PC-3 (cell line): ENCODE results near the gene RNH1. TPM values are rescaled to one million over a fixed set of nuclear protein-coding genes. Genes with fewer than 3 reads are reported as not detected.

Experiments used
- ATAC-seq: fragments of 200-7000 bp; cut with Tn5 transposase; 2 replicates; pipeline ENCODE4 v1.9.1; 2020; ENCODE audit warnings: mild to moderate bottlenecking, moderate library complexity
- BruUV-seq: library from RNA; stranded (reverse); fragments of 400-500 nt; replicated peaks from 2 replicates; lab custom pipeline; 2021; lab: Mats Ljungman, UMichigan
- CTCF ChIA-PET: fragments of 300-600 bp; sonication (Branson Sonifier 250); formaldehyde crosslinking; loops from one replicate; lab custom pipeline; 2022; ENCODE audit warnings: antibody characterized with exemption; lab: Charles Lee
- POLR2A ChIA-PET: fragments of 300-600 bp; sonication (Branson Sonifier 250); formaldehyde crosslinking; loops from one replicate; lab custom pipeline; 2022; ENCODE audit warnings: antibody characterized with exemption; ENCODE audit not compliant: unreplicated experiment; lab: Charles Lee
- DNase-seq: peaks from one replicate; pipeline ENCODE4 v3.0.0-alpha.2; 2015
- H2AFZ ChIP-seq: fragments of 300-600 bp; sonication (generic); 2 replicates; pipeline ENCODE4 v1.6.0; 2016; ENCODE audit warnings: antibody characterized with exemption, low read length
- H3F3A ChIP-seq: fragments of 300-600 bp; sonication (generic); one replicate; pipeline ENCODE4 v1.6.0; 2017; ENCODE audit warnings: antibody characterized with exemption, low read length, control low read depth, mild to moderate bottlenecking; ENCODE audit not compliant: unreplicated experiment
- H3K27ac ChIP-seq: fragments of 300-600 bp; sonication (generic); 2 replicates; pipeline ENCODE4 v1.5.1; 2016; ENCODE audit warnings: mild to moderate bottlenecking, low read length
- H3K27me3 ChIP-seq: fragments of 300-600 bp; sonication (generic); 2 replicates; pipeline ENCODE4 v1.6.1; 2016; ENCODE audit warnings: low read length, mixed read lengths
- H3K36me3 ChIP-seq: fragments of 300-600 bp; sonication (generic); 2 replicates; pipeline ENCODE4 v1.6.1; 2016; ENCODE audit warnings: low read depth, mixed run types, low read length, mixed read lengths
- H3K4me1 ChIP-seq: fragments of 300-600 bp; sonication (generic); 2 replicates; pipeline ENCODE4 v1.5.1; 2016; ENCODE audit warnings: low read length; ENCODE audit not compliant: insufficient read depth
- H3K4me2 ChIP-seq: fragments of 300-600 bp; sonication (generic); 2 replicates; pipeline ENCODE4 v1.6.0; 2016; ENCODE audit warnings: low read length
- H3K4me3 ChIP-seq: fragments of 300-600 bp; sonication (generic); 2 replicates; pipeline ENCODE4 v1.5.1; 2016; ENCODE audit warnings: mild to moderate bottlenecking, low read length, mixed read lengths
- H3K79me2 ChIP-seq: fragments of 300-600 bp; sonication (generic); 2 replicates; pipeline ENCODE4 v1.6.1; 2017; ENCODE audit warnings: low read length, mixed read lengths
- H3K9ac ChIP-seq: fragments of 300-600 bp; sonication (generic); 2 replicates; pipeline ENCODE4 v1.6.0; 2016; ENCODE audit warnings: mild to moderate bottlenecking, low read length
- H3K9me2 ChIP-seq: fragments of 300-600 bp; sonication (generic); replicated peaks from 2 replicates; pipeline ENCODE4 v1.6.1; 2016; ENCODE audit warnings: mixed run types, low read length, mixed read lengths
- H3K9me3 ChIP-seq: fragments of 300-600 bp; sonication (generic); 2 replicates; pipeline ENCODE4 v1.6.1; 2016; ENCODE audit warnings: low read length, mixed read lengths
- H4K20me1 ChIP-seq: fragments of 300-600 bp; sonication (generic); 2 replicates; pipeline ENCODE4 v1.6.1; 2016; ENCODE audit warnings: low read length, mixed read lengths
- CTCF ChIP-seq: fragments of 300-600 bp; sonication (generic); conservative IDR thresholded peaks from 2 replicates; pipeline ENCODE4 v1.5.1; 2017; ENCODE audit warnings: antibody characterized with exemption, low read depth, mild to moderate bottlenecking, low read length
- EZH2 ChIP-seq: fragments of 300-600 bp; sonication (generic); IDR thresholded peaks from one replicate; pipeline ENCODE4 v1.6.1; 2017; ENCODE audit warnings: antibody characterized with exemption, mild to moderate bottlenecking, low read length; ENCODE audit not compliant: unreplicated experiment
- EZH2phosphoT487 ChIP-seq: fragments of 300-600 bp; sonication (generic); IDR thresholded peaks from 2 replicates; pipeline ENCODE4 v1.6.1; 2018; ENCODE audit warnings: mild to moderate bottlenecking, antibody characterized with exemption, low read length, borderline replicate concordance
- intact Hi-C: fragments of 100-400 bp; cut with micrococcal nuclease; formaldehyde crosslinking; loops from 2 replicates; pipeline ENCODE4 v1.9.0; 2023
- total RNA-seq: library from RNA; depleted of rRNA; stranded (reverse); fragments of >200 nt; gene quantifications from 2 replicates; pipeline ENCODE4 v1.2.3, GENCODE V29; 2014

The RNH1 gene
- total RNA-seq, 1 experiment from 2014 or later, result 258 TPM

- Histone ChIP-seq H3K36me3 (no peaks in the 10 kb centered on the region), H3F3A (no peaks in the 10 kb centered on the region), H4K20me1 (no peaks in the 10 kb centered on the region), H3K4me2 (no peak overlapping the region), H2AFZ (no peak overlapping the region), H3K9ac (no peak overlapping the region), H3K9me2 (no peaks in the 10 kb centered on the region), H3K4me3 (no peak overlapping the region), H3K9me3 (no peaks in the 10 kb centered on the region), H3K4me1 (0 out of 2 replicates have a peak, but pooled peaks cover under 1% of the 10 kb centered on the region), H3K79me2 (0 out of 2 replicates have a peak, but pooled peaks cover 3% of the 10 kb centered on the region), H3K27me3 (no peaks in the 10 kb centered on the region), H3K27ac (no peak overlapping the region)
- intact Hi-C loops, result no loop called here
- DNase-seq (no peak), ATAC-seq (no peak)
- no peak for TF ChIP-seq CTCF
- no peak for TF ChIP-seq EZH2
- TF ChIP-seq EZH2phosphoT487, result no peak
- ChIA-PET POLR2A (no interaction called here), CTCF (interaction anchor here (0.6 kb wide), 1 partner anchor 43 kb away, joined by 3 read pairs; no protein-coding TSS in a partner anchor)
- no TSS peak for BruUV-seq
Measured at GRCh38 chr11:474914-475506, 32.0 kb downstream of the RNH1 start.

- no peak overlapping the region for H3K4me2 ChIP-seq
- no peak overlapping the region for H3K4me3 ChIP-seq
- no peaks in the 10 kb centered on the region for H4K20me1 ChIP-seq
- no peaks in the 10 kb centered on the region for H3K9me3 ChIP-seq
- H3K79me2 ChIP-seq, result 0 out of 2 replicates have a peak, but pooled peaks cover 4% of the 10 kb centered on the region
- no peaks in the 10 kb centered on the region for H3F3A ChIP-seq
- H3K27ac ChIP-seq, result no peak overlapping the region
- H3K27me3 ChIP-seq, result no peaks in the 10 kb centered on the region
- DNase-seq, result no peak
- no peak overlapping the region for H3K9ac ChIP-seq
- H3K9me2 ChIP-seq, result no peaks in the 10 kb centered on the region
- ATAC-seq, result no peak
- CTCF ChIA-PET, result interaction anchor here (0.6 kb wide), 1 partner anchor 44 kb away, joined by 3 read pairs; no protein-coding TSS in a partner anchor
- no peak overlapping the region for H2AFZ ChIP-seq
- BruUV-seq, result no TSS peak
- intact Hi-C loops, result no loop called here
- no peak for TF ChIP-seq CTCF
- TF ChIP-seq EZH2phosphoT487, result no peak
- no peak for TF ChIP-seq EZH2
- H3K36me3 ChIP-seq, result no peaks in the 10 kb centered on the region
- peaks cover 7% of the 10 kb centered on the region; the same call in 1 of the 2 replicates for H3K4me1 ChIP-seq
- POLR2A ChIA-PET, result no interaction called here
Measured at GRCh38 chr11:473962-474785, 32.9 kb downstream of the RNH1 start.
